NOMO-1 treated with DMSO at 0.1 percent for 48 hours (cell line): ENCODE measurements around the gene GSTA5.
"Not testable (repeated sequence)": the region's sequence is repeated elsewhere in the genome, so short reads cannot be mapped to it uniquely, and the experiment has no call there.

Experiments used
- DNase-seq: peaks from one replicate; lab custom pipeline; 2025; ENCODE audit not compliant: unreplicated experiment; lab: John Stamatoyannopoulos, UW

The GSTA5 gene

GRCh38 chr6:52794366-52794765 lies 46.2 kb downstream of the GSTA5 start:
- DNase-seq = not testable (repeated sequence)

- DNase-seq = no peak
These were observed 49.8 kb downstream of the GSTA5 start for GRCh38 chr6:52790861-52791260.

- not testable (repeated sequence) for DNase-seq
These were observed 51.0 kb downstream of the GSTA5 start for GRCh38 chr6:52789658-52790057.

GRCh38 chr6:52788478-52788877 lies 52.1 kb downstream of the GSTA5 start:
- DNase-seq = no peak

GRCh38 chr6:52787917-52788316 lies 52.7 kb downstream of the GSTA5 start:
- no peak for DNase-seq

- no peak for DNase-seq
These were observed 54.2 kb downstream of the GSTA5 start for GRCh38 chr6:52786249-52786956.

- not testable (repeated sequence) for DNase-seq
These were observed 57.8 kb downstream of the GSTA5 start for GRCh38 chr6:52782696-52783274.

- DNase-seq = not testable (repeated sequence)
These were observed 58.4 kb downstream of the GSTA5 start for GRCh38 chr6:52782209-52782608.
